K562 (cell line): ENCODE results near the gene UCP3. TPM values are rescaled to one million over a fixed set of nuclear protein-coding genes. Genes with fewer than 3 reads are reported as not detected.
A peak's percentile ranks its signal among the peaks of the same experiment; 100 is the strongest.

Experiments
- CBX8 ChIP-seq: fragments of 200-600 bp; sonication (generic); IDR thresholded peaks from 2 replicates; pipeline ENCODE4 v1.6.1; 2012; ENCODE audit warnings: borderline replicate concordance, mixed run types, low read depth, mild to moderate bottlenecking, moderate library complexity, mixed read lengths, low read length, control low read depth, inconsistent platforms; ENCODE audit not compliant: poor library complexity, severe bottlenecking; ENCODE audit errors: extremely low read depth
- SIX5 ChIP-seq, 2 experiments: IDR thresholded peaks; 2 replicates each; pipeline ENCODE4 v1.6.1; 2011; ENCODE audit warnings: low read length in 2 of 2, borderline replicate concordance in 1 of 2, low read depth in 1 of 2, mild to moderate bottlenecking in 1 of 2, moderate library complexity in 1 of 2; ENCODE audit not compliant: insufficient read depth in 1 of 2
- ZNF263 ChIP-seq: sonication (generic); formaldehyde crosslinking; IDR thresholded peaks from 2 replicates; pipeline ENCODE4 v1.8.0; 2022; ENCODE audit warnings: mild to moderate bottlenecking, missing genetic modification reagents, borderline replicate concordance
- polyA plus RNA-seq, 8 experiments: library from polyadenylated mRNA; depleted of rRNA in 4 of 8; stranded (reverse) in 5 of 8; unstranded in 3 of 8; fragments of >200 nt; fragmentation: Nextera tagmentation in 2 of 8; fragmentation: Illumina TruSeq in 1 of 8; extraction: Ambion mirVana in 2 of 8; extraction: Trizol in 1 of 8; gene quantifications; 2 replicates each; pipeline versions ENCODE4 v1.2.1 to v1.2.3, GENCODE V29; 2011 to 2014; ENCODE audit warnings: inconsistent platforms in 1 of 8, missing spikeins in 1 of 8
- total RNA-seq, 7 experiments: library from RNA; depleted of rRNA in 6 of 7; stranded (reverse); fragments of >200 nt in 6 of 7; fragmentation: Illumina TruSeq in 2 of 7; extraction: Trizol in 2 of 7; gene quantifications; 2 replicates each; pipeline versions ENCODE4 v1.2.1 to v1.2.3, GENCODE V29; 2011 to 2021; ENCODE audit warnings: low replicate concordance in 1 of 7
- TF ChIP-seq, protein P1 (sequence below): fragments of 450-650 bp; IDR thresholded peaks from 2 replicates; pipeline ENCODE4 v1.6.1; 2016

Gene UCP3
- total and polyA plus RNA-seq, 9 of the 15 experiments (the other 6 are each of a cell fraction or from before 2014, with no cell fraction given) = 0.05 to 0.65 (median 0.25) TPM; not detected in 2

DNA sequence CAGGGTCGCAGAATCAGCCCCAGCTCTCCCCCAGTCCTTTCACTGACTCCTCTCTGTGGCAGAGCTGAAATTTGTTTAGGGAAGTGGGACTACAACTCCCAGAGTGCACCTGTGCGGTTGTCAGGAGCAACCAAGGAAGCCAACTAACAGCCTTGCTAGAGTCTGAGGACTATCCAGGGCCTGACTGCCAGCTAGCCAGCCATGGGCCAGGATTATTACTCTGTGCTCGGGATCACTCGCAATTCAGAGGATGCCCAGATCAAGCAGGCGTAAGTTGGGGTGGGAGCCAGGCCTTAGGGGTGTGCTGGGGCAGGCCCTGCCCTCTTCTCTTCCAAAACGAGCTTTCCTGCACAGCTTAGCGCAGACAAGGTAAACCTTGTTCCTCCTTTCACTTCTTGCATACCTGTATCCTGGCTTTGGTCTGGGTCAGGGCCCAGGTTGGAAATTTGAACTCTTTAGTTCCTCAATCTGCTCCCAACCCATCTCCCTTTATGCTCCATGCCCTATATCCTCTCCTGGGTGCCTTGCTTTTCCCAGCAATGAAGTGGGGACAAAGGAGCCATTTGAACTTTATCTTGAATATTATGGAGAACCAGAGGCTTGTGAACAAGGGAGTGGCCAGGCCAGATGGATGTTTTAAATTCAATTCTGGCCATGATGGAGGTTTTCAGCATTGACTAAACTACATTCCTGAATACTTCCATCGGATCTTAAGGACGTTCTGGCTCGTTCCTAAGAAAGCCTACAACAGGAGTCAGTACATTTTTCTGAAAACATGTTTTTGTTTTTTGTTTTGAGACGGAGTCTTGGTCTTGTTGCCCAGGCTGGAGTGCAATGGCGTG, 57.8 kb downstream of the UCP3 start, which contains the start of gene DNAJB13 (continued):
- TF ChIP-seq SIX5 (IDR thresholded peaks at IDR 0.05; ENCODE audit: borderline replicate concordance in 1 of 2, insufficient read depth in 1 of 2, low read depth in 1 of 2, low read length in 2 of 2) (peak; percentile 73 to 78), ZNF263 (CRISPR knock-in tag) (no peak), CBX8 (no peak)
- TF ChIP-seq, protein P1, sequence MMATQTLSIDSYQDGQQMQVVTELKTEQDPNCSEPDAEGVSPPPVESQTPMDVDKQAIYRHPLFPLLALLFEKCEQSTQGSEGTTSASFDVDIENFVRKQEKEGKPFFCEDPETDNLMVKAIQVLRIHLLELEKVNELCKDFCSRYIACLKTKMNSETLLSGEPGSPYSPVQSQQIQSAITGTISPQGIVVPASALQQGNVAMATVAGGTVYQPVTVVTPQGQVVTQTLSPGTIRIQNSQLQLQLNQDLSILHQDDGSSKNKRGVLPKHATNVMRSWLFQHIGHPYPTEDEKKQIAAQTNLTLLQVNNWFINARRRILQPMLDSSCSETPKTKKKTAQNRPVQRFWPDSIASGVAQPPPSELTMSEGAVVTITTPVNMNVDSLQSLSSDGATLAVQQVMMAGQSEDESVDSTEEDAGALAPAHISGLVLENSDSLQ = no peak

Other genes starting within 250 kb of the UCP3 start
Only the 7 nearest of the 8 such genes appear.
- 87.2 and 98.6 TPM in 2 replicates for gene MRPL48, start 221.2 kb downstream of the UCP3 start, total RNA-seq (2014; rRNA removed)
- 102 and 104 TPM in 2 replicates for gene MRPL48, start 221.2 kb downstream of the UCP3 start, total RNA-seq (2014; rRNA removed; fragmentation: Illumina TruSeq; extraction: Trizol)
- 102 and 118 TPM in 2 replicates for gene MRPL48, start 221.2 kb downstream of the UCP3 start, total RNA-seq (2015; rRNA removed; fragmentation: Illumina TruSeq; extraction: Trizol)
- 66.0 and 81.9 TPM in 2 replicates for gene MRPL48, start 221.2 kb downstream of the UCP3 start, total RNA-seq (2021)
- 126 and 130 TPM in 2 replicates for gene MRPL48, start 221.2 kb downstream of the UCP3 start, polyA plus RNA-seq (2011; rRNA removed)
- gene MRPL48, start 221.2 kb downstream of the UCP3 start, polyA plus RNA-seq (2014; fragmentation: Illumina TruSeq; extraction: Trizol) = 68.5 and 75.0 TPM in 2 replicates
- 100 to 1,000 TPM; 216 to 237 TPM for gene MRPL48, start 221.2 kb downstream of the UCP3 start, polyA plus RNA-seq (2014; fragmentation: Nextera tagmentation; extraction: Ambion mirVana)
- 67.2 and 79.2 TPM in 2 replicates for gene MRPL48, start 221.2 kb downstream of the UCP3 start, polyA plus RNA-seq (2014; rRNA removed)
- 255 and 270 TPM in 2 replicates for gene COA4, start 132.2 kb downstream of the UCP3 start, total RNA-seq (2014; rRNA removed)
- 116 and 124 TPM in 2 replicates for gene COA4, start 132.2 kb downstream of the UCP3 start, total RNA-seq (2014; rRNA removed; fragmentation: Illumina TruSeq; extraction: Trizol)
- gene COA4, start 132.2 kb downstream of the UCP3 start, total RNA-seq (2015; rRNA removed; fragmentation: Illumina TruSeq; extraction: Trizol) = 145 and 156 TPM in 2 replicates
- 128 and 131 TPM in 2 replicates for gene COA4, start 132.2 kb downstream of the UCP3 start, total RNA-seq (2021)
- 119 and 131 TPM in 2 replicates for gene COA4, start 132.2 kb downstream of the UCP3 start, polyA plus RNA-seq (2011; rRNA removed)
- 161 and 208 TPM in 2 replicates for gene COA4, start 132.2 kb downstream of the UCP3 start, polyA plus RNA-seq (2014; fragmentation: Illumina TruSeq; extraction: Trizol)
- 100 to 1,000 TPM; 108 to 152 TPM for gene COA4, start 132.2 kb downstream of the UCP3 start, polyA plus RNA-seq (2014; fragmentation: Nextera tagmentation; extraction: Ambion mirVana)
- gene COA4, start 132.2 kb downstream of the UCP3 start, polyA plus RNA-seq (2014; rRNA removed) = 226 and 257 TPM in 2 replicates
- 13.5 and 15.8 TPM in 2 replicates for gene PAAF1, start 132.1 kb downstream of the UCP3 start, total RNA-seq (2014; rRNA removed)
- gene PAAF1, start 132.1 kb downstream of the UCP3 start, total RNA-seq (2014; rRNA removed; fragmentation: Illumina TruSeq; extraction: Trizol) = 17.8 and 20.7 TPM in 2 replicates
- 16.3 and 17.3 TPM in 2 replicates for gene PAAF1, start 132.1 kb downstream of the UCP3 start, total RNA-seq (2015; rRNA removed; fragmentation: Illumina TruSeq; extraction: Trizol)
- gene PAAF1, start 132.1 kb downstream of the UCP3 start, total RNA-seq (2021) = 23.9 and 29.7 TPM in 2 replicates
- 23.3 and 27.9 TPM in 2 replicates for gene PAAF1, start 132.1 kb downstream of the UCP3 start, polyA plus RNA-seq (2011; rRNA removed)
- gene PAAF1, start 132.1 kb downstream of the UCP3 start, polyA plus RNA-seq (2014; fragmentation: Illumina TruSeq; extraction: Trizol) = 38.0 and 38.5 TPM in 2 replicates
- 10 to 100 TPM; 69.2 to 78.6 TPM for gene PAAF1, start 132.1 kb downstream of the UCP3 start, polyA plus RNA-seq (2014; fragmentation: Nextera tagmentation; extraction: Ambion mirVana)
- 20.3 and 20.4 TPM in 2 replicates for gene PAAF1, start 132.1 kb downstream of the UCP3 start, polyA plus RNA-seq (2014; rRNA removed)
- not detected in 2 replicates for gene DNAJB13, start 58.1 kb downstream of the UCP3 start, total RNA-seq (2014; rRNA removed)
- not detected in 2 replicates for gene DNAJB13, start 58.1 kb downstream of the UCP3 start, total RNA-seq (2014; rRNA removed; fragmentation: Illumina TruSeq; extraction: Trizol)
- not detected in 2 replicates for gene DNAJB13, start 58.1 kb downstream of the UCP3 start, total RNA-seq (2015; rRNA removed; fragmentation: Illumina TruSeq; extraction: Trizol)
- not detected in 2 replicates for gene DNAJB13, start 58.1 kb downstream of the UCP3 start, total RNA-seq (2021)
- gene DNAJB13, start 58.1 kb downstream of the UCP3 start, polyA plus RNA-seq (2011; rRNA removed) = 0.14 and 0.46 TPM in 2 replicates
- not detected in 2 replicates for gene DNAJB13, start 58.1 kb downstream of the UCP3 start, polyA plus RNA-seq (2014; fragmentation: Illumina TruSeq; extraction: Trizol)
- not detected for gene DNAJB13, start 58.1 kb downstream of the UCP3 start, polyA plus RNA-seq (2014; fragmentation: Nextera tagmentation; extraction: Ambion mirVana)
- 0.04 TPM in 1 of 2 replicates, not detected in the other for gene DNAJB13, start 58.1 kb downstream of the UCP3 start, polyA plus RNA-seq (2014; rRNA removed)
- gene UCP2, start 26.2 kb downstream of the UCP3 start, total RNA-seq (2014; rRNA removed) = 21.5 and 29.2 TPM in 2 replicates
- 19.6 and 24.1 TPM in 2 replicates for gene UCP2, start 26.2 kb downstream of the UCP3 start, total RNA-seq (2014; rRNA removed; fragmentation: Illumina TruSeq; extraction: Trizol)
- 19.2 and 25.9 TPM in 2 replicates for gene UCP2, start 26.2 kb downstream of the UCP3 start, total RNA-seq (2015; rRNA removed; fragmentation: Illumina TruSeq; extraction: Trizol)
- 141 and 152 TPM in 2 replicates for gene UCP2, start 26.2 kb downstream of the UCP3 start, total RNA-seq (2021)
- gene UCP2, start 26.2 kb downstream of the UCP3 start, polyA plus RNA-seq (2011; rRNA removed) = 45.6 and 59.3 TPM in 2 replicates
- gene UCP2, start 26.2 kb downstream of the UCP3 start, polyA plus RNA-seq (2014; fragmentation: Illumina TruSeq; extraction: Trizol) = 147 and 173 TPM in 2 replicates
- gene UCP2, start 26.2 kb downstream of the UCP3 start, polyA plus RNA-seq (2014; fragmentation: Nextera tagmentation; extraction: Ambion mirVana) = 100 to 1,000 TPM in 1 of 2 experiments, 10 to 100 TPM in 1; 95.7 to 216 TPM
- gene UCP2, start 26.2 kb downstream of the UCP3 start, polyA plus RNA-seq (2014; rRNA removed) = 84.5 and 87.9 TPM in 2 replicates
- gene C2CD3, start 161.9 kb upstream of the UCP3 start, total RNA-seq (2014; rRNA removed) = 10.9 and 13.9 TPM in 2 replicates
- 11.1 and 13.0 TPM in 2 replicates for gene C2CD3, start 161.9 kb upstream of the UCP3 start, total RNA-seq (2014; rRNA removed; fragmentation: Illumina TruSeq; extraction: Trizol)
- gene C2CD3, start 161.9 kb upstream of the UCP3 start, total RNA-seq (2015; rRNA removed; fragmentation: Illumina TruSeq; extraction: Trizol) = 14.5 and 15.8 TPM in 2 replicates
- 17.6 and 18.5 TPM in 2 replicates for gene C2CD3, start 161.9 kb upstream of the UCP3 start, total RNA-seq (2021)
- 15.2 and 15.8 TPM in 2 replicates for gene C2CD3, start 161.9 kb upstream of the UCP3 start, polyA plus RNA-seq (2011; rRNA removed)
- 18.7 and 20.2 TPM in 2 replicates for gene C2CD3, start 161.9 kb upstream of the UCP3 start, polyA plus RNA-seq (2014; fragmentation: Illumina TruSeq; extraction: Trizol)
- gene C2CD3, start 161.9 kb upstream of the UCP3 start, polyA plus RNA-seq (2014; fragmentation: Nextera tagmentation; extraction: Ambion mirVana) = 1 to 10 TPM; 4.4 to 5.1 TPM
- gene C2CD3, start 161.9 kb upstream of the UCP3 start, polyA plus RNA-seq (2014; rRNA removed) = 15.4 and 15.8 TPM in 2 replicates
- 37.6 and 59.6 TPM in 2 replicates for gene PPME1, start 162.2 kb upstream of the UCP3 start, total RNA-seq (2014; rRNA removed)
- 30.1 and 33.4 TPM in 2 replicates for gene PPME1, start 162.2 kb upstream of the UCP3 start, total RNA-seq (2014; rRNA removed; fragmentation: Illumina TruSeq; extraction: Trizol)
- 42.3 and 45.7 TPM in 2 replicates for gene PPME1, start 162.2 kb upstream of the UCP3 start, total RNA-seq (2015; rRNA removed; fragmentation: Illumina TruSeq; extraction: Trizol)
- 65.8 and 69.4 TPM in 2 replicates for gene PPME1, start 162.2 kb upstream of the UCP3 start, total RNA-seq (2021)
- 52.5 and 89.2 TPM in 2 replicates for gene PPME1, start 162.2 kb upstream of the UCP3 start, polyA plus RNA-seq (2011; rRNA removed)
- gene PPME1, start 162.2 kb upstream of the UCP3 start, polyA plus RNA-seq (2014; fragmentation: Illumina TruSeq; extraction: Trizol) = 75.8 and 81.7 TPM in 2 replicates
- 10 to 100 TPM in 1 of 2 experiments, 1 to 10 TPM in 1; 9.8 to 24.1 TPM for gene PPME1, start 162.2 kb upstream of the UCP3 start, polyA plus RNA-seq (2014; fragmentation: Nextera tagmentation; extraction: Ambion mirVana)
- 33.1 and 48.4 TPM in 2 replicates for gene PPME1, start 162.2 kb upstream of the UCP3 start, polyA plus RNA-seq (2014; rRNA removed)